DMS79 treated with DMSO at 0.1 percent for 48 hours (cell line): ENCODE measurements around the gene SIGLEC12.
A peak's percentile ranks its signal among the peaks of the same experiment; 100 is the strongest.
"Not testable (repeated sequence)": the region's sequence is repeated elsewhere in the genome, so short reads cannot be mapped to it uniquely, and the experiment has no call there.

Experiments used
- DNase-seq: peaks from one replicate; lab custom pipeline; 2025; lab: John Stamatoyannopoulos, UW

SIGLEC12 gene

DNA sequence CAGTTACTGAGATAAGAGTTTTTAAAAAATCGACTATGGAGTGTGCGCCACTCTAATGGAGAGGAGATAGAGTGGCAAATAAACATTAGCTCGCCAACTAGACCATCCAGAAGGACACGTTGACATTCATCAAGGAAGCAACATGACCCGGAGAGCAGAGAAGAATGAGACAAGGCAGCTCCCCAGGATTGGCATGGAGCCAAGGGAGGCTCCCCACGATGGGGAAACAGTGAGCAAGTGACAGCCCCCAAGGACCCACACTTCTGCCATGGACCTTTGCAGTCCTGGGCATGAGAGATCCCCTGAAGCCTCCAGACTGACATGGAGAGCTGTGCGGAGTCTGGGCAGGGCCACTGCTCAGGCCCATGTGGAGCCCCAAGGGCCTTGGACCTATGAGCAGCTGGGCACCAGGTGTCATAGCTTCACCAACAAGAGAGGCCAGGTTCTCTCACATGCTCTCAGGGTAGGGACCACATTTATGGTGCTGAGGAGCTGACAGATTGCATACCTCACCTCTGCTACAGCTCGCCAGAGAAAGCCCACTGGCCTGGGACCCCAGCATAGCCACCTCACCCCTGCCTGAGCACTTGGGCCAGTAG lies 23.2 kb upstream of the SIGLEC12 start:
- DNase-seq = peak; percentile 76

GRCh38 chr19:51521781-51522180 lies 20.2 kb upstream of the SIGLEC12 start:
- no peak for DNase-seq

GRCh38 chr19:51521357-51521756 lies 19.8 kb upstream of the SIGLEC12 start:
- DNase-seq = no peak

DNA sequence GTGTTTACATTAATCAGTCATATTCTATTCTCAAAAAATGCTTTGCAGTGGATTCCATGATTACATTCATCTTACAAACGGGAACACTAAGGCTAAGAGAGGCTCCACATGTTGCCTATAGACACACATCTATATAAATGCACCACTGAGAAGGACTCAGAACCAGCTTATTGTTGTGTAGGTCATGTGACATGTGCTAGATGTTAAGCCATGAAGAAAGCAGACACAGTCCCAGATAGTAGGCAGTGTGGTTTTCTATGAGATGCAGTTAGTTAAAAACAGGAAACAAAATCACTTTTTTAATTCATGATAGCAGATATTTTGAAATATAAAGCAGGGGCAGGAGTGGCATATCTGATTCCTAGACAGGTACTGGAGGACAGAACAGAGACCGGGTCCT lies 19.1 kb upstream of the SIGLEC12 start:
- no peak for DNase-seq

DNA sequence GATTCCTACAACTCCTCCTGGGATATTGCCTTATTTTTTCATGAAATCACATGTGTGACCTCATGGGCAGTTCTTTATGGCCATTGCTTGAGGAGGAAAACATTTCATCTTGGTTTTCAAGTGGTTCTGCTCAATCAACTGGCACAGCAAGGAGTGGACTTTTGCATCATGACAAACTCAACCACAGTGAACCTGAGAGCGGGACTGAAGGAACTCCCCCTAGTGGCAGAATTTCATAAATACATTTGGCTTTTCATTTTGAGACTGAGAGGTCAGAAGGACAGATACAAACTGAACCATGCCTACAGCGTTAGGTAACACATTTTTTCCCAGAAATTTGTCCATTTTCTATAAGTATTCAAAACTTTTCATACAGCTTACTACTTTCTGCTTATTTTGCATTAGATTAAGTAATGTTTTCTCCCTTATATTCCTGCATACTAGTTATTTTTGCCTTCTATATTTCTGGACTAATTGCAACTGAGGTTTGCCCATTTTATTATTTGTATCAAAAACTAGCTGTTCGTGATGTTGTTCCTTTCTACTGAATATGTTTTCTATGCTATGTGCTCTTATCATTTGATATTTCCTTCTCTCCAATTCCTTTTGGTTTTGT lies 13.4 kb upstream of the SIGLEC12 start:
- DNase-seq = peak; percentile 43

DNA sequence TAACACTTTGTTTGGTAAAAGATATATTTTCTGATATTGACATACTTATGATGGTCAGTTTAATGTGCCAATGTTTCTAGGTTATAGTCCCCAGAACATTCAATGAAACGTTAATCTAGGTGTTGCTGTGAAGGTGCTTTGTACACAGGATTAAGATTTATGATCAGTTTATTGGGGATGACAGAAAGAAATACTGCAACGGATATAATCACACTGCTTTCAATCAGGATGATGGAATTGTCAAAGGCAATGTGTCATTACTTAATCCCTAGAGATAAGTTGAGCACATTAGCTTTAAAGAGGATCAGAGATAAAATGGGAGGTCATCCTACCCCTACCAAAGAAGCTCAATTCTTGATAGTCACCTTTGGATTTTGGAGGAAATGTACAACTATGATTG lies 12.4 kb upstream of the SIGLEC12 start:
- no peak for DNase-seq

DNA sequence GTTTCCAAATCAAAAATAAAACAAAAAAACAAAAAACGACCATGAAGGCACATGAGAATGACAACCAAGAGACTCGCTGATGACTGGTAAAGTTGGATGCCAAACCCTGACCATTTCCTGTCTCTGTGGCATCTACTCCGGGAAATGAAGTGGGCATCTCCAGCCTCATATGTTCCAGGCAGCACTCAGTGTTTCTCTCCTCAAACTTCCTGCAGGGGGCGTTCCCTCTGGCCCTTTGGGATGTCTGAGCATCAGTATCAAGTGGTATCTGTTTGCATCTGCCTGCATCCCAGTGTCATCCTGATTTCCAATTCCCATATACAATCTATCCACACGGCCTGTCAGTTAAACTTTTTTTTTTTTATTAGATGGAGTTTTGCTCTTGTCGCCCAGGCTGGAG lies 9.8 kb upstream of the SIGLEC12 start:
- no peak for DNase-seq

GRCh38 chr19:51509823-51510660 lies 8.4 kb upstream of the SIGLEC12 start:
- DNase-seq = no peak

DNA sequence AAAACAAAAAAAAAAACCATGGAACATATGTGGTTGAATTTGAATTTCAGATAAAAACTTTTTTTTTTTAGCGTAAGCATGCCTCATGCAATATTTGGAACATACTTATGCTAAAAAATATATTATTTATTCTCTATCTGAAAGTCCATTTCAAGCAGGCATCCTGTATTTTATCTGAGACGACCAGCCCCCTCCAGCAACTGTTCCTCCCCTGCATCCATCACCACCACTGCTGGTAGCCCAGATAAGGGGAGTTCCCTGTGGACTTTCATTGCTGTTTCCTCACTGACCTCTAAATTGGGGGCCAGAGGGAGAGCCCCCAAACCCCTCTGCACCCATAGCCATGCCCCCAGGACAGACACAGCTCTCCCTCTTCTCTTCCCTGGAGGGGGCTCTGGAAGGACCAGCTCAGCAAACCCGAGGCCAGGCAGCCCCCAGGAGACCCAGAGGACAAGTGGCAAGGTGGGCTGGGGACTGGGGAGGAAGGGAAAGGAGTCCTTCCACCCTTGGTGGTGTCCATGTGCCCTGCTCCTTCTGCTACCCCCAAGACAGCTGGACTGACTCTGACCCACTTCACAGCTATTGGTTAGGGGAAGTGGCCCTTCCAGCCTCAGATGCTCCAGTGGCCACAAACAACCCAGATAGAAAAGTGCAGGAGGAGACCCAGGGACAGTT lies 6.6 kb upstream of the SIGLEC12 start:
- DNase-seq = no peak

DNA sequence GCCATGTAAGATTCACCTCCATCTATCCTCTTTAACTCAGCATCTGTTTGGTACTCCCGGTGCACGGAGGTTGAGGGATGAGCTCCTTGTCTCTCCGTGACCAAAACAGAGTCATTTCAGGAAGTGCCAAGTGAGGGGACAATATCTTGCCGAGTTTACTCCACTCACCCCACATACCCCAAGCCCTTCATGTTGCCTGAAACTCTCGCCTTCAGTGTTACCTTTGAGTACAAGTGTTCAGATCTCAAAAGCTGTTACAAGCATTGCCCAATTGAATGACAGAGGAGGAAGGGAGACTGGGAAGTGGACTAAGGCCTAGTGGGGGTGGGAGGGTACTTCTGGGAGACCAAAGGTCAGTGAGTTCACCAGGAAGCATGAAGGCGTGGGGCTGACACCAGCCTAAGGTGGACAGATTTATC lies 6.0 kb upstream of the SIGLEC12 start:
- no peak for DNase-seq

DNA sequence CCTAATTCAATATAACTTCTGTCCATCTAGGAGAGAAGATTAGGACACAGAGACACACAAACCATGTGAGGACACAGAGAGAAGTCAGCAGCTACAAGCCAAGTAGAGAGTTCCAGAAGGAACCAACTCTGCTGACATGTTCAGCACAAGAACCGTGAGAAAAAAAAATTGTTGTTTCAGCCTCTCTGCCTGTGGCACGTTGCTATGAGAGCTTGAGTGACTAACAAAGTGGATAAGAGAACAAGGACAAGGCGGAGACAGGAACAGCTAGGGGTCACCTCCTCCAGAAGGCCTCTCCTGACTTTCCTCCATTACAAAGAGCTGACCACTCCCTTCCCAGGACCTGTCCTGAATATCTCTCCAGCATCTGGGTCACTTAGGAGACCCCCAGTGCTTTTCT lies 5.6 kb upstream of the SIGLEC12 start:
- DNase-seq = no peak

DNA sequence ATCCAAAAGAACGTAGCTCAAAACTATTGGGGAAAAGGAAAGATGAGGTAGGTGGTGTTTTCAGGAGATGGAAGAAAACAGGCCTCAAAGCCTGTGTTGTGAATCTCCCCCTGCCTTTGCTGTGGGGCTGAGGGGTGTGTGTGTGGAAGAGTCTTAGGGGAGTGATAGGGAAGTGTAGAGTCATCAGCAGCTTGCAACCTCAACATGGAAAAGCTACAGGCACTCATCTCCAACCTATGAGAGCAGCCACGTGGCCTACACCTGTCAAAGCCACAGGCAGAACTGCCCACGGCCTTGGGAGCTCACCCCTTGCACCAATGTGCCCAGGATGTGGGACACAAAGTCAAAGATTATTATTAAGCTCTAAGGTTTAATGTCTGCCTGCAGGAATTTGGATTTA lies 4.3 kb upstream of the SIGLEC12 start:
- no peak for DNase-seq

DNA sequence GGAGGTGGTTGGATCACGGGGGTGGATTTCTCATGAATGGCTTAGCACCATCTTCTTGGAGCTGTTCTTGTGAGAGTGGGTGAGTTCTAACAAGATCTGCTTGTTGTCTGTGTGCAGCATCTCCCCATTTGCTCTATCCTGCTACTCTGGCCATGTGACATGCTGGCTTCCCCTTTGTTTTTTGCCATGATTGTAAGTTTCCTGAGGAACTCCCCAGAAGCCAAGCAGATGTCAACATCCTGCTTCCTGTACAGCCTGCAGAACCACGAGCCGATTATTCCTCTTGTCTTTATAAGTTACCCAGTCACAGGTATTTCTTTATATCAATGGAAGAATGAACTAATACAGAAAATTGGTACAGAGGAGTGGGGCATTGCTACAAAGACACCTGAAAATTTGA lies 2.3 kb upstream of the SIGLEC12 start:
- no peak for DNase-seq

- no peak for DNase-seq
Measured at GRCh38 chr19:51503286-51503817, 1.8 kb upstream of the SIGLEC12 start.

GRCh38 chr19:51500931-51501330 lies 669 bp downstream of the SIGLEC12 start:
- not testable (repeated sequence) for DNase-seq

- DNase-seq = no peak
Measured at GRCh38 chr19:51497666-51498065, 3.9 kb downstream of the SIGLEC12 start.

DNA sequence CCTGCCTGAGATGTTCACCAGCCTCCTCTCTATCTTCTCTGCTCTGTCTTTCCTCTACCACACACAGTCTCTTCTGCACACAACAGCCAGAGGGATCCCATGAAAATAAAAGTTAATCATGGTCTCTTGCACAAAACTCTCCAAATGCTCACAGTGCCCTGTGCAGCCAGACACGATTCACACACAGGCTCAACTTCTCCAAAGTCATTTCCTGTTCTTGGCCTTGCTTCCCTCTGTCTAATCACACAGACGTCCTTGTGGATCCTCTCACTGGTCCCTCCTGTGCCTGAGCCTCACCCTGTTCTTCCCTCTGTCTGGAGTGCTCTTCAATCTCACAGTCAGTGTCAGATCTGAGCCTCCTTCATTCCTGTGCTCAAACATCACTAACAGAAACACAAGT lies 7.8 kb downstream of the SIGLEC12 start:
- DNase-seq = no peak

- no peak for DNase-seq
Measured at GRCh38 chr19:51491586-51491985, 10.0 kb downstream of the SIGLEC12 start.

DNA sequence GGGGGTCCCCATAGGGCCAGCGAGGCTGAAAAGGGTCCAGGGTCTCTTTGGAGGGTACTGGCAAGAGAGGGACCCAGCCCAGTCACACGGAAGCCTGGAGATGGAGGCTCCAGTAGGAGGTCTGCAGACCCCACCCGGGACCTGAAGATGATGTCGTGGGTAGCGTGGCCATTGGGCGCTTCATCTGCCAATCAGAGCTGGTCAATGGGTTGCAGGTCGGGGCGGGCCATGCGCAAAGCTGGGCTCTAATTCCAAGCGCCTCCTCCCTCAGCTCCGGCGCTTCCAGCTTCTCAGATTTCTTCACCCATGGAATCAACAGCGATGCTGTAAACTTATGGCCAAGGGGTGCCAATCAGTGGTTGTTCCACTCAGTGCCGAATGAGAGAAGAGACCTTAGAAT lies 10.9 kb downstream of the SIGLEC12 start:
- no peak for DNase-seq

GRCh38 chr19:51489113-51489512 lies 12.5 kb downstream of the SIGLEC12 start:
- DNase-seq = no peak

DNA sequence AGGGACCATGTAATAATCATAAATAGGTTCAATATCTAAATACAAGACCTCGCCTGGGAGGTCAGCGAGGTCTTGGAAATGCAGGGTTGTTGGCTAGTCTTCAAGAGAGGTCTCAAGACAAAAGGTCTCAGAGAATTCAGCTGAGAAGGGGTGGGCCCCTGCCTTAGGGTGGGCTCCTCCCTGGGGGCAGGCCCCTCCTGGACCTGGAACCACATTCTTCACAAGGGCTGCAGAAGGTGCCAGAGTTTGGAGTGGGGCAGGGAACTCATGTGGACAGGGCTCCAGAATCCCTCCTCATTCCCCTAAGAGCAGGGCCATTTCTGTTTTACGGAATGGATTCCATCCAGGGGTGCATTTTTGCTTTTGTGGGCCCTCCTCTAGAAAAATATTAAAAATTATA lies 13.1 kb downstream of the SIGLEC12 start:
- no peak for DNase-seq

- no peak for DNase-seq
Measured at GRCh38 chr19:51485960-51486660, 15.5 kb downstream of the SIGLEC12 start.
